Measurements from ENCODE around the gene TRPC4AP.
"Not testable (repeated sequence)": the region's sequence is repeated elsewhere in the genome, so short reads cannot be mapped to it uniquely, and the experiment has no call there.

Gene TRPC4AP

GRCh38 chr20:35059110-35059509, 33.5 kb downstream of the TRPC4AP start:
- no peak for DNase-seq (ENCODE audit: low spot score)

GRCh38 chr20:35055445-35056276, 36.9 kb downstream of the TRPC4AP start:
- DNase-seq (ENCODE audit: low spot score) = no peak

GRCh38 chr20:35054814-35055213, 37.8 kb downstream of the TRPC4AP start:
- no peak for DNase-seq (ENCODE audit: low spot score)

DNA sequence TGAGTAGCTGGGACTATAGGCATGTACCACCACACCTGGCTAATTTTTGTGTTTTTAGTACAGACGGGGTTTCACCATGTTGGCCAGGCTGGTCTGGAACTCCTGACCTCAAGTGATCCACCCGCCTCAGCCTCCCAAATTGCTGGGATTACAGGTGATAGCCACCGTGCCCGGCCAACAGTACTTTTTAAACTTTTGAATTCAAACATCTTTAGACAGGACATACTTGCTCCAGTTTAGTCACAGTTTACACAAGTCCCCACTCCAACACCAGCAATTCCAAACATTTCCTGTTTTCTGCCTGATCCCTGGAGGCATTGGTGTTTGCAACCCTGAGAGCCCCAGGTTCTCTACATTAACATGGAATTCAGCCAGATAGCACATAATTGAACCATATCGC, 40.0 kb downstream of the TRPC4AP start:
- DNase-seq (ENCODE audit: low spot score) = not testable (repeated sequence)

- DNase-seq (ENCODE audit: low spot score) = no peak
These were observed 42.7 kb downstream of the TRPC4AP start for GRCh38 chr20:35049776-35050352.

DNA sequence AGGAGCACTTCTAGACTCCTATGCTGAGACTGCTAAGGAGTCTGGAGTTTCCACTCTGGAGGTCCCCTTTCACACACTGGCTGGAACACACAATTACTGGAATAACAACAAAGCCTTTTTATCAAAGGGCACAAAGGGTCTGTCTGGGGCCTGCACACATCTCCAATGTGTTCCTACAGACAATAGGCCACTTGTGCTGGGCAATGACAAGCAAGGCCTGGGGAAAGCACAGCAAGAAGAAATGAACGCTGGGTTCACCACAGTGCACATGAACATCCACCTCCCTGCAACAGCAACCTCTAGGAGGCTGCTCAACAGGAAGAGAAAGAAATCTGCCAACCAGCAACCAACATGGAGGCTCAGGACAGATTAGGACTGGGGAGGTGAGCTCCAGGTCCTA, 43.9 kb downstream of the TRPC4AP start:
- DNase-seq (ENCODE audit: low spot score) = no peak

DNA sequence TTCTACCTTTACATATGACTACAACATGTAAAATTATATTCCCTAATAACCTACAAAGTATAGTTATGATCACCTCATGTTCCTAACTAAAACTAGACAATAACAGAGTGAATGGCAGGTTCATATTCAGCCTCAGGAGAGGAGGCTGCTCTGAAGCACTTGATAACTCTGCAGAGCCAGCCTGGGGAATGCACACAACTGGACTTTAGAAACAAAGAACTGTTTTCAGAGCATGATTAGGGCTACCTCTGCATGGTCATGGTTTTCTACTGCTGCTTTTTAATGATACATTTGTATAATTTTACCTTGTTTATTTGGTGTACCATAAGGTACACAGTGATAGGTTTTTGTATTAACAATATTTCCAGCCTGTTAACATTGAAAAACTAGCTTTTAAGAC, 50.3 kb downstream of the TRPC4AP start:
- DNase-seq (ENCODE audit: low spot score) = no peak

DNA sequence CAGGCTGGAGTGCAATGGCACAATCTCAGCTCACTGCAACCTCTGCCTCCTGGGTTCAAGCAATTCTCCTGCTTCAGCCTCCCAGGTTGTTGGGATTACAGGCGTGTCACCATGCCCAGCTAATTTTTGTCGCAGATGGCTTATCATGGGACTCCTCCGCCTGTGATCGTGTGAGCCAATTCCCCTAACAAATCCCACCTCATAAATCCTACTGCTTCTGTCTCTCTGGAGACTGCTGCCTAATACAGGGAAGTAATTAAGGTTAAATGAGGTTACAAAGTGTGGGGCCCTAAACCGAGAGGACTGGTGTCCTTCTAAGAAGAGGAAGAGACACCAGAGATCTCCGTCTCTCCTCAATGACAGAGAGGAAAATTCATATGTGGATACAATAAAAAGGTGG, 52.0 kb downstream of the TRPC4AP start:
- no peak for DNase-seq (ENCODE audit: low spot score)

- DNase-seq (ENCODE audit: low spot score) = no peak
These were observed 52.6 kb downstream of the TRPC4AP start for GRCh38 chr20:35039846-35040489.

- no peak for DNase-seq (ENCODE audit: low spot score)
These were observed 53.5 kb downstream of the TRPC4AP start for GRCh38 chr20:35039146-35039545.

GRCh38 chr20:35034145-35034544, 58.5 kb downstream of the TRPC4AP start:
- no peak for DNase-seq (ENCODE audit: low spot score)

DNA sequence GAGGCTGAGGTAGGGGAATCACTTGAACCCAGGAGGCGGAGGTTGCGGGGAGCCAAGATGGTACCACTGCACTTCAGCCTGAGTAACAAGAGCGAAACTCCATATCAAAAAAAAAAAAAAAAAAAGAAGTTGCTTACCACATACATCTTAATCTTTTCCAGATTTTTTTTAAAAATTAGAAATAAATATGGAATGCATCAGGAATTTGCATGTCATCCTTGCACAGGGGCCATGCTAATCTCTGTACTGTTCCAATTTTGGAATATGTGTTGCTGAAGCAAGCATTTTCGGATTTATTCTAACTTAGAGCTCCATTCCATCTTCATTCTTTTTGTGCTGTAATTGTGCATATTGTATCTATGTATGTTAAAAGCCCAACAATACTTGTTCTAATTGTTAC, 62.5 kb downstream of the TRPC4AP start:
- DNase-seq (ENCODE audit: low spot score) = no peak

DNA sequence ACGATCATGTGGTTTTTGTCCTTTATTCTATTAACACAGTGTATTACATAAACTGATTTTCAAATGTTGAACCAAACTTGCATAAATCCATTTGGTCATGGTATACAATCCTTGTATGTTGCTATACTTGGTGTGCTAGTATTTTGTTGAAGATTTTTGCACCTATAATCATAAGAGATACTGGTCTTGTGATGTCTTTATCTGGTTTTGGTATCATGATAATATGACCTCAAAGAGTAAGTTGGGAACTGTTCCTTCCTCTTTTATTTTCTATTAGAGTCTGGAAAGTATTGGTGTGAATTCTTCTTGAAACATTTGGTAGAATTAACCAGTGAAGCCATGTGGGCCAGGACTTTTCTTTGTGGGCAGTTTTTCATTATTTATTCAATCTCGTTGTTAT, 65.3 kb downstream of the TRPC4AP start:
- DNase-seq (ENCODE audit: low spot score) = no peak

- no peak for DNase-seq (ENCODE audit: low spot score)
These were observed 67.5 kb downstream of the TRPC4AP start for GRCh38 chr20:35025116-35025515.

DNA sequence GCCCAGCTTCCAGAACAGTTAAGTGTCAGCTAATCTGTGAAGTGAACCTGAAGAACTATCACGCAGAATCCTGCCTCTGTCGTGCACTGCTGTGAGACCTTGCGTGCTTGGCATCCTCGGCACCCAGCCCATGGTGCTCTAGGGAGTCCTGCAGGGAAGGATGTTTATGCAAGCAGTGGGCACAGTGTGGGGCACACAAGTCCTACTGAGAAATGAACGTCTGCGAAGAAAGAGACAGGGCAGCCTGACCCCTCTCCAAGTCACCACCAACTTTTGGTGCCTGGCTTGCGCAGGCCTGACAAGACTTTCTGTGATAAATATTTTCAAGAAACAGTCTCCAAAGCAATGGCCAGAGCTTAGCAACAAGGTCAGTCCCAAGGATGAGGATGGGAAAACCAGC, 69.0 kb downstream of the TRPC4AP start:
- DNase-seq (ENCODE audit: low spot score) = no peak

- DNase-seq (ENCODE audit: low spot score) = no peak
These were observed 70.8 kb downstream of the TRPC4AP start for GRCh38 chr20:35021831-35022230.

- DNase-seq (ENCODE audit: low spot score) = no peak
These were observed 71.5 kb downstream of the TRPC4AP start for GRCh38 chr20:35021063-35021462.

DNA sequence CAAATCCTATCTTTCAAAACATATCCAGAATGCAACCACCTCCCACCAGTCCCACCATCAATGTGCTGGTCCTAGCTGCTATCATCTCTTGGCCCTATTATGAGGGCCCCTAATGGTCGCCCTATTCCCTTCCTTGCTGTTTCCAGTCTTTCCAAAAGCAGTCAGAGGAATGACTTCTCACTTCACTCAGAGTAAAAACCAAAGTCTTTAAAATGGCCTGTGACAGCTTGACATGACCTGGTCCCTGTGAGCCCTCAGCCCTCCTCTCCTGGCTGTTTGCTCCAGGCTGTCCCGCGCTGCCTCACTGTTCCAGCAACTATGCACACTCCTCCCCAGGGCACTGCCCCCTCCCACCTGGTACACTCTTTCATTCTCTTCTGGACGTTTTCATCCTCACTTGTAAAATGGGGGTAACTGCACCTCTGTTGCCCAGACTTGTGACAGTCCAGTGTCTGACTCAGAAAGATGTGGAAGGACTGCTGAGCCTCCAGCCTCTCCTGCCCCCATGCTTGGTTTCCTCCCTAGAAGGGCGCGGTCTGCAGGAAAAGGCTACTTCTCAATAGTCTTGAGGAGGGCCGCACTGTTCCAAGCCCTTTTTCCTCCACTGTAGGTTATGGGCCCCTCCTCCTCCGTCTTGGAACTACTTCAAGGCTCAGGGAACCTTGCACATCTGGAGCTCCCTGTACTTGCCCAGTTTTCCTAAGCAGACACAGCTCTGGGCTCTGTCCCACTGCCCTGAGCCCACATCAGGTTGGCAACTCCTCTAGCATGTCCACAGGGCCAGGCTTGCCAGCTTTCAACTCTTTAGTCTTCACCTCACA, 72.3 kb downstream of the TRPC4AP start:
- no peak for DNase-seq (ENCODE audit: low spot score)

- no peak for DNase-seq (ENCODE audit: low spot score)
These were observed 73.8 kb downstream of the TRPC4AP start for GRCh38 chr20:35018590-35019371.

GRCh38 chr20:35017099-35017835, 75.3 kb downstream of the TRPC4AP start:
- no peak for DNase-seq (ENCODE audit: low spot score)

DNA sequence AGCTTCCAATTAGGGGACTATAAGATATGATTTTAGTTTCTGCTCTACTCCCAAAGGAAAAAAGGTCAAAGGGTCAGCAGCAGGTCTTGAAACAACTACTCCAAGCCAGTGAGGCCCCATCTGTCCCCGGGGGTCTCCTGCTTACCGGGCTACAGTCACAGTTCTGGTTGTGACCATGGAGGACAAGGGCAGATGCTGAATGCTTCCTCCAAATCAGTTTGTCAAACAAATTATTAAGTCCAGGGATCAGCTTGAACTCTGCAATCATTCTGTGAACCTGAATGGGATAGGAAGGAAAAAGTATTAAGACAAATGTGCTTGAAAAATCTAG, 76.8 kb downstream of the TRPC4AP start:
- DNase-seq (ENCODE audit: low spot score) = no peak

Measured in HuH-7.5 (cell line).